DMS153 treated with DMSO at 0.1 percent for 48 hours (cell line): ENCODE data around the gene SPATA3.
A peak's percentile ranks its signal among the peaks of the same experiment; 100 is the strongest.

ENCODE experiments used
- DNase-seq: peaks from one replicate; lab custom pipeline; 2025; ENCODE audit not compliant: unreplicated experiment; lab: John Stamatoyannopoulos, UW

Gene SPATA3

GRCh38 chr2:231047923-231048915 lies 52.3 kb downstream of the SPATA3 start:
- no peak for DNase-seq

GRCh38 chr2:231049286-231050017 lies 53.5 kb downstream of the SPATA3 start:
- DNase-seq = no peak

GRCh38 chr2:231050018-231050901 lies 54.3 kb downstream of the SPATA3 start:
- no peak for DNase-seq

GRCh38 chr2:231051116-231051515 lies 55.2 kb downstream of the SPATA3 start:
- DNase-seq = no peak

- DNase-seq = peak; percentile 62
Observed at GRCh38 chr2:231052494-231053451, 56.9 kb downstream of the SPATA3 start.

GRCh38 chr2:231053846-231054245 lies 57.9 kb downstream of the SPATA3 start:
- DNase-seq = no peak

GRCh38 chr2:231056453-231057416 lies 60.8 kb downstream of the SPATA3 start, which contains the start of gene PSMD1:
Gene PSMD1, plus strand, starts transcription at chr2:231056867. Its CDS starts 159 bp downstream, at chr2:231057026.
- peak; percentile 78 for DNase-seq

- DNase-seq = no peak
Observed at GRCh38 chr2:231057590-231057989, 61.7 kb downstream of the SPATA3 start.
